H1 (cell line): ENCODE measurements around the gene PREX1. TPM values are rescaled to one million over a fixed set of nuclear protein-coding genes. Genes with fewer than 3 reads are reported as not detected.

Experiments used
- CTCF ChIA-PET: fragments of 300-600 bp; sonication (Branson Sonifier 250); formaldehyde crosslinking; loops from one replicate; lab custom pipeline; 2021; ENCODE audit not compliant: partially characterized antibody; lab: Charles Lee
- POLR2A ChIA-PET: fragments of 300-600 bp; sonication (Branson Sonifier 250); formaldehyde crosslinking; loops from one replicate; lab custom pipeline; 2021; ENCODE audit warnings: inconsistent platforms; ENCODE audit not compliant: partially characterized antibody; lab: Charles Lee
- DNase-seq, 2 experiments: peaks; one replicate each; pipeline versions ENCODE4 v3.0.0 to v3.0.0-alpha.2; 2010 to 2022; ENCODE audit warnings: low spot score in 2 of 2, low read depth in 1 of 2, mixed read lengths in 1 of 2
- FAIRE-seq: peaks from 2 replicates; lab custom pipeline; 2011; peaks lifted over from hg19 to GRCh38; lab: Jason Lieb, UNC
- H2AFZ ChIP-seq: 2 replicates; pipeline ENCODE4 v1.8.1; 2012; ENCODE audit warnings: low read length, inconsistent platforms
- H2AK5ac ChIP-seq: 2 replicates; pipeline ENCODE4 v1.6.1; 2013; ENCODE audit warnings: low read depth, low read length
- H2BK120ac ChIP-seq: replicated peaks from 2 replicates; pipeline ENCODE3; 2013; ENCODE audit warnings: low read depth, low read length, inconsistent platforms
- H2BK12ac ChIP-seq: 2 replicates; pipeline ENCODE4 v1.6.1; 2013; ENCODE audit warnings: low read depth, low read length
- H2BK15ac ChIP-seq: 2 replicates; pipeline ENCODE4 v1.6.1; 2013; ENCODE audit warnings: low read length
- H2BK20ac ChIP-seq: 2 replicates; pipeline ENCODE4 v1.6.1; 2013; ENCODE audit warnings: low read length
- H2BK5ac ChIP-seq: 2 replicates; pipeline ENCODE4 v1.6.1; 2013; ENCODE audit warnings: low read depth, low read length
- H3K14ac ChIP-seq: 2 replicates; pipeline ENCODE4 v1.6.1; 2013; ENCODE audit warnings: inconsistent platforms; ENCODE audit not compliant: insufficient read length
- H3K18ac ChIP-seq: 2 replicates; pipeline ENCODE4 v1.6.1; 2013; ENCODE audit warnings: low read length; ENCODE audit errors: extremely low read depth
- H3K23ac ChIP-seq: 2 replicates; pipeline ENCODE4 v1.6.1; 2013; ENCODE audit warnings: inconsistent platforms; ENCODE audit not compliant: insufficient read length
- H3K23me2 ChIP-seq: 2 replicates; pipeline ENCODE4 v1.6.1; 2013; ENCODE audit warnings: low read depth, low read length
- H3K27ac ChIP-seq: 2 replicates; pipeline ENCODE4 v1.6.1; 2011; ENCODE audit warnings: low read depth, low read length, inconsistent platforms
- H3K27me3 ChIP-seq, 4 experiments: replicated peaks in 1 of 4; 1 replicate in 1 of 4; 2 replicates in 3 of 4; pipeline versions ENCODE4 v1.6.1 to v1.8.1; 2011 to 2013; ENCODE audit warnings: low read length in 3 of 4, mild to moderate bottlenecking in 3 of 4, inconsistent platforms in 2 of 4, mixed read lengths in 2 of 4, moderate library complexity in 1 of 4; ENCODE audit not compliant: control insufficient read depth in 3 of 4, insufficient read depth in 3 of 4; ENCODE audit errors: extremely low read depth in 1 of 4
- H3K36me3 ChIP-seq, 4 experiments: 2 replicates each; pipeline versions ENCODE4 v1.6.1 to v1.8.1; 2011 to 2013; ENCODE audit warnings: mild to moderate bottlenecking in 4 of 4, low read length in 3 of 4, moderate library complexity in 2 of 4, control low read depth in 1 of 4, inconsistent platforms in 1 of 4; ENCODE audit not compliant: insufficient read depth in 4 of 4, control insufficient read depth in 2 of 4
- H3K4ac ChIP-seq: replicated peaks from 2 replicates; pipeline ENCODE3; 2013; ENCODE audit warnings: low read length, low read depth, mixed read lengths, inconsistent platforms; ENCODE audit not compliant: insufficient read length
- H3K4me1 ChIP-seq, 4 experiments: replicated peaks in 1 of 4; 1 replicate in 1 of 4; 2 replicates in 3 of 4; pipeline versions ENCODE4 v1.6.1 to v1.8.1; 2011 to 2013; ENCODE audit warnings: low read length in 3 of 4, inconsistent platforms in 2 of 4, mixed read lengths in 1 of 4; ENCODE audit not compliant: insufficient read depth in 4 of 4, control insufficient read depth in 3 of 4
- H3K4me2 ChIP-seq, 2 experiments: 2 replicates each; pipeline versions ENCODE4 v1.6.1 to v1.8.1; 2011 to 2013; ENCODE audit warnings: low read depth in 2 of 2, low read length in 2 of 2, control low read depth in 1 of 2, inconsistent platforms in 1 of 2, mild to moderate bottlenecking in 1 of 2; ENCODE audit not compliant: insufficient read depth in 1 of 2
- H3K4me3 ChIP-seq, 4 experiments: fragments of 200-600, 300-600 bp in 1 of 4; sonication (generic), shearing (Covaris generic), sonication (Bioruptor Twin) in 1 of 4; 2 replicates each; pipeline versions ENCODE4 v1.5.1 to v1.8.1; 2011 to 2016; ENCODE audit warnings: low read length in 4 of 4, low read depth in 3 of 4, control low read depth in 2 of 4, inconsistent platforms in 2 of 4, mild to moderate bottlenecking in 2 of 4, mixed read lengths in 1 of 4, moderate library complexity in 1 of 4; ENCODE audit not compliant: insufficient read depth in 2 of 4; ENCODE audit errors: extremely low read depth in 1 of 4
- H3K56ac ChIP-seq: replicated peaks from 2 replicates; pipeline ENCODE3; 2013; ENCODE audit warnings: low read depth, mild to moderate bottlenecking, mixed read lengths, low read length, inconsistent platforms; ENCODE audit not compliant: insufficient read length
- H3K79me1 ChIP-seq: 2 replicates; pipeline ENCODE4 v1.6.1; 2013; ENCODE audit warnings: low read depth, low read length, control low read depth
- H3K79me2 ChIP-seq, 2 experiments: 2 replicates each; pipeline versions ENCODE4 v1.6.1 to v1.8.1; 2012 to 2013; ENCODE audit warnings: low read length in 2 of 2, mild to moderate bottlenecking in 2 of 2, inconsistent platforms in 1 of 2; ENCODE audit not compliant: insufficient read depth in 2 of 2, control insufficient read depth in 1 of 2
- H3K9ac ChIP-seq, 4 experiments: replicated peaks in 1 of 4; 1 replicate in 1 of 4; 2 replicates in 3 of 4; pipeline versions ENCODE4 v1.6.1 to v1.8.1; 2011 to 2013; ENCODE audit warnings: low read depth in 3 of 4, low read length in 3 of 4, control low read depth in 2 of 4, mild to moderate bottlenecking in 2 of 4, moderate library complexity in 2 of 4, inconsistent platforms in 1 of 4; ENCODE audit errors: extremely low read depth in 1 of 4
- H3K9me3 ChIP-seq, 2 experiments: 2 replicates each; pipeline versions ENCODE4 v1.6.1 to v1.8.1; 2012 to 2013; ENCODE audit warnings: mild to moderate bottlenecking in 2 of 2, moderate library complexity in 2 of 2, control low read depth in 1 of 2, inconsistent platforms in 1 of 2, low read depth in 1 of 2, low read length in 1 of 2, mixed read lengths in 1 of 2; ENCODE audit not compliant: insufficient read depth in 2 of 2
- H4K20me1 ChIP-seq, 2 experiments: replicated peaks in 1 of 2; 2 replicates each; pipeline versions ENCODE3 to v1.8.1; 2011 to 2013; ENCODE audit warnings: inconsistent platforms in 2 of 2, low read length in 2 of 2, mild to moderate bottlenecking in 1 of 2; ENCODE audit not compliant: insufficient read depth in 2 of 2, control insufficient read depth in 1 of 2
- H4K5ac ChIP-seq: 2 replicates; pipeline ENCODE4 v1.6.1; 2013; ENCODE audit warnings: low read length, low read depth, mixed read lengths, inconsistent platforms; ENCODE audit not compliant: insufficient read length
- H4K8ac ChIP-seq: 2 replicates; pipeline ENCODE4 v1.8.0; 2013; ENCODE audit warnings: mild to moderate bottlenecking, moderate library complexity, low read length, inconsistent platforms; ENCODE audit not compliant: insufficient read depth; ENCODE audit errors: extremely low read depth
- H4K91ac ChIP-seq: replicated peaks from 2 replicates; pipeline ENCODE3; 2013; ENCODE audit warnings: low read length, mixed read lengths, inconsistent platforms; ENCODE audit not compliant: insufficient read length
- CTCF ChIP-seq, 3 experiments: IDR thresholded peaks; 1 replicate in 2 of 3; 2 replicates in 1 of 3; pipeline versions ENCODE4 v1.5.1 to v1.6.1; 2011; ENCODE audit warnings: low read length in 3 of 3, mild to moderate bottlenecking in 3 of 3, inconsistent platforms in 2 of 3, low read depth in 1 of 3, moderate library complexity in 1 of 3; ENCODE audit not compliant: insufficient read depth in 1 of 3; ENCODE audit errors: control extremely low read depth in 1 of 3
- EZH2 ChIP-seq: fragments of 200-600 bp; sonication (generic); IDR thresholded peaks from 2 replicates; pipeline ENCODE4 v1.7.1; 2012; ENCODE audit warnings: low read depth, mild to moderate bottlenecking, moderate library complexity, low read length, inconsistent platforms; ENCODE audit not compliant: severe bottlenecking
- JUND ChIP-seq: IDR thresholded peaks from 2 replicates; pipeline ENCODE4 v1.6.1; 2011; ENCODE audit warnings: mild to moderate bottlenecking, improper control_type of control experiment, low read length
- POU5F1 ChIP-seq: IDR thresholded peaks from 2 replicates; pipeline ENCODE4 v1.6.1; 2011; ENCODE audit warnings: low read depth, mild to moderate bottlenecking, low read length, moderate library complexity
- SAP30 ChIP-seq: fragments of 300-600 bp; sonication (generic); IDR thresholded peaks from 2 replicates; pipeline ENCODE4 v1.7.1; 2012; ENCODE audit warnings: low read length, moderate library complexity, mild to moderate bottlenecking, inconsistent platforms; ENCODE audit not compliant: insufficient read depth, insufficient replicate concordance
- TAF7 ChIP-seq: optimal IDR thresholded peaks from 2 replicates; pipeline ENCODE3; 2011; ENCODE audit warnings: low read depth, mild to moderate bottlenecking, inconsistent platforms, low read length, moderate library complexity, borderline replicate concordance
- polyA plus RNA-seq, 7 experiments: library from polyadenylated mRNA; depleted of rRNA in 3 of 7; stranded (reverse) in 5 of 7; unstranded in 2 of 7; fragments of >200 nt in 5 of 7; fragments of 200-250 nt in 2 of 7; gene quantifications; 1 replicate in 5 of 7; 2 replicates in 1 of 7; 4 replicates in 1 of 7; pipeline versions ENCODE4 v1.2.1 to v1.2.3, GENCODE V29; 2011 to 2013; ENCODE audit warnings: missing spikeins in 2 of 7, mixed read lengths in 2 of 7
- total RNA-seq: library from RNA; stranded (reverse); fragmentation: NEBNext Ultra II Directional; extraction: Animal tissue kit (Norgen Biotek cat#: 25700); gene quantifications from 2 replicates; pipeline ENCODE4 v1.2.1, GENCODE V29; 2021

The PREX1 gene
- total and polyA plus RNA-seq, 2 of the 8 experiments (the other 6 are each of a cell fraction or from before 2014, with no cell fraction given) = 10.7 to 12.8 TPM

DNA sequence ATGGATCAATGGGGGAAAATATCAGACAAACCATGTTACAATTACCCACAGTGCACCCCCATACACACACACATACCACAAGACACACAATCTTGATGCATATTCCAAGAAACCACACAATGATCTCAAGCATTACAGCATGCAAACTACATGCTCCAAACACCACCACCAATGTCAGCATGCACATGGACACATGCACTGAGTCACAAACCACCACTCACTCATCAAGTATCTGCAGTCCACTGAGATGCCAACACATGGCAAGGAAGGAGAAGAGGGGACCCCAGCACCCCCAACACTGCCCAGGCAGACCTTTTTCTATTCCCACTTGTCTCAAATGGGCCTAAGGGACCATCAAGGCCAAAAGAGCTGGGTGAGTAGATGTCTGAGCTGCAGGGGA is 91.6 kb downstream of the PREX1 start:
- Histone ChIP-seq H3K36me3 (no peaks in the 10 kb centered on the region), H3K79me1 (no peaks in the 10 kb centered on the region), H3K4me3 (no peak overlapping the region), H2BK5ac (no peak overlapping the region), H3K23ac (no peak overlapping the region)
- ChIA-PET POLR2A (no interaction called here), CTCF (interaction anchor here (1.3 kb wide), 1 partner anchor 169 kb away, joined by 6 read pairs; no protein-coding TSS in a partner anchor)
- TF ChIP-seq SAP30 (no peak), EZH2 (no peak), CTCF (IDR thresholded peaks at IDR 0.05; ENCODE audit: control extremely low read depth in 1 of 3, insufficient read depth in 1 of 3, low read depth in 1 of 3, low read length in 3 of 3) (no peak), JUND (no peak), TAF7 (no peak), POU5F1 (no peak)
- TF ChIP-seq, all 59 proteins: peak for 0
- Histone ChIP-seq H3K4me1 (peaks cover 0 to 3% (median 0%) of the 10 kb centered on the region in 4 experiments; a peak in 3 of 7 replicates), H3K23me2 (no peaks in the 10 kb centered on the region), H3K79me2 (no peaks in the 10 kb centered on the region), H2BK120ac (no peak overlapping the region), H4K5ac (no peak overlapping the region), H4K91ac (no peak overlapping the region), H3K4me2 (no peak overlapping the region), H2BK12ac (no peak overlapping the region), H4K8ac (no peak overlapping the region), H3K27ac (no peak overlapping the region), H2BK20ac (no peak overlapping the region), H3K56ac (no peak overlapping the region), H2AFZ (no peak overlapping the region), H3K9ac (no peak overlapping the region), H3K4ac (no peak overlapping the region), H2AK5ac (no peak overlapping the region), H3K9me3 (no peaks in the 10 kb centered on the region), H2BK15ac (no peak overlapping the region), H3K27me3 (no peaks in the 10 kb centered on the region), H3K18ac (no peak overlapping the region), H4K20me1 (no peaks in the 10 kb centered on the region), H3K14ac (no peak overlapping the region)
- DNase-seq (no peak), FAIRE-seq (no peak)
